HEK293 (cell line): ENCODE data around the gene ZNF582.

Source experiments
- SP3 ChIP-seq: fragments of 450-650 bp; formaldehyde crosslinking; IDR thresholded peaks from 2 replicates; pipeline ENCODE4 v1.5.1; 2016; ENCODE audit warnings: missing biosample characterization, missing genetic modification characterization
- ZNF10 ChIP-seq: fragments of 450-650 bp; formaldehyde crosslinking; IDR thresholded peaks from 2 replicates; pipeline ENCODE4 v1.5.1; 2017; ENCODE audit warnings: missing biosample characterization, missing genetic modification characterization
- TF ChIP-seq, protein P1 (sequence below): fragments of 450-650 bp; formaldehyde crosslinking; IDR thresholded peaks from 2 replicates; pipeline ENCODE4 v1.5.1; 2016; ENCODE audit warnings: missing biosample characterization, missing genetic modification characterization

DNA sequence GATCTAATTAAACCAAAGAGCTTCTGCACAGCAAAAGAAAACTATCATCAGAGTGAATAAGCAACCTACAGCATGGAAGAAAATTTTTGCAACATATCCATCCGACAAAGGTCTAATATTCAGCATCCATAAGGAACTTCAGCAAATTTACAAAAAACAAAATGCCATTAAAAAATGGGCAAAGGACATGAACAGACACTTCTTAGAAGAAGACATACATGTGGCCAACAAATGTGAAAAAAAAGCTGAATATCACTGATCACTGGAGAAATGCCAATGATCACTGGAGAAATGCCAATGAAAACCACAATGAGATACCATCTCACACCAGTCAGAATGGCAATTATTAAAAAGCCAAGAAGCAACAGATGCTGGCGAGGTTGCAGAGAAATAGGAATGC is 32.5 kb downstream of the ZNF582 start:
- TF ChIP-seq SP3 (tag by site-specific recombination) (no peak), ZNF10 (tag by site-specific recombination) (no peak)
- TF ChIP-seq, protein P1, sequence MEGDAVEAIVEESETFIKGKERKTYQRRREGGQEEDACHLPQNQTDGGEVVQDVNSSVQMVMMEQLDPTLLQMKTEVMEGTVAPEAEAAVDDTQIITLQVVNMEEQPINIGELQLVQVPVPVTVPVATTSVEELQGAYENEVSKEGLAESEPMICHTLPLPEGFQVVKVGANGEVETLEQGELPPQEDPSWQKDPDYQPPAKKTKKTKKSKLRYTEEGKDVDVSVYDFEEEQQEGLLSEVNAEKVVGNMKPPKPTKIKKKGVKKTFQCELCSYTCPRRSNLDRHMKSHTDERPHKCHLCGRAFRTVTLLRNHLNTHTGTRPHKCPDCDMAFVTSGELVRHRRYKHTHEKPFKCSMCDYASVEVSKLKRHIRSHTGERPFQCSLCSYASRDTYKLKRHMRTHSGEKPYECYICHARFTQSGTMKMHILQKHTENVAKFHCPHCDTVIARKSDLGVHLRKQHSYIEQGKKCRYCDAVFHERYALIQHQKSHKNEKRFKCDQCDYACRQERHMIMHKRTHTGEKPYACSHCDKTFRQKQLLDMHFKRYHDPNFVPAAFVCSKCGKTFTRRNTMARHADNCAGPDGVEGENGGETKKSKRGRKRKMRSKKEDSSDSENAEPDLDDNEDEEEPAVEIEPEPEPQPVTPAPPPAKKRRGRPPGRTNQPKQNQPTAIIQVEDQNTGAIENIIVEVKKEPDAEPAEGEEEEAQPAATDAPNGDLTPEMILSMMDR = no peak
